Measurements from ENCODE around the gene ETV2.

- no peak for TF ChIP-seq CTCF (IDR thresholded peaks at IDR 0.05)
- TF ChIP-seq POLR2A (IDR thresholded peaks at IDR 0.05), result no peak
Observed at GRCh38 chr19:35607661-35608060, 33.9 kb upstream of the ETV2 start.

Measured in body of pancreas (tissue), 4 donors.